Panc1 (cell line): Measurements from ENCODE around the gene MKRN2. TPM values are rescaled to one million over a fixed set of nuclear protein-coding genes. Genes with fewer than 3 reads are reported as not detected.

Source experiments
- ATAC-seq: fragments of 200-7000 bp; cut with Tn5 transposase; 2 replicates; pipeline ENCODE4 v1.9.1; 2020; ENCODE audit warnings: mild to moderate bottlenecking, moderate library complexity
- BruUV-seq: library from RNA; stranded (reverse); fragments of 400-500 nt; replicated peaks from 2 replicates; lab custom pipeline; 2021; lab: Mats Ljungman, UMichigan
- CTCF ChIA-PET: fragments of 300-600 bp; sonication (Branson Sonifier 250); formaldehyde crosslinking; loops from one replicate; lab custom pipeline; 2022; ENCODE audit warnings: antibody characterized with exemption; lab: Charles Lee
- POLR2A ChIA-PET: fragments of 300-600 bp; sonication (Branson Sonifier 250); formaldehyde crosslinking; loops from one replicate; lab custom pipeline; 2022; ENCODE audit warnings: antibody characterized with exemption; lab: Charles Lee
- DNase-seq: peaks from one replicate; pipeline ENCODE4 v3.0.0-alpha.2; 2010; ENCODE audit warnings: low read depth, low spot score
- H3K27ac ChIP-seq: 2 replicates; pipeline ENCODE4 v1.5.1; 2011; ENCODE audit warnings: mild to moderate bottlenecking, low read length, inconsistent platforms
- H3K27me3 ChIP-seq: fragments of 200-500 bp; sonication (Bioruptor generic); 2 replicates; pipeline ENCODE4 v1.6.0; 2014; ENCODE audit warnings: low read length, inconsistent platforms; ENCODE audit not compliant: control insufficient read depth, insufficient read depth
- H3K36me3 ChIP-seq: fragments of 200-500 bp; sonication (Bioruptor generic); 2 replicates; pipeline ENCODE4 v1.5.1; 2014; ENCODE audit warnings: inconsistent platforms, mild to moderate bottlenecking, low read length, moderate library complexity; ENCODE audit not compliant: control insufficient read depth, insufficient read depth
- H3K4me1 ChIP-seq: 2 replicates; pipeline ENCODE4 v1.5.1; 2011; ENCODE audit warnings: inconsistent platforms, mild to moderate bottlenecking, low read length, moderate library complexity; ENCODE audit not compliant: control insufficient read depth, insufficient read depth
- H3K4me3 ChIP-seq, 2 experiments: 2 replicates each; pipeline ENCODE4 v1.5.1; 2011 to 2012; ENCODE audit warnings: low read depth in 2 of 2, low read length in 2 of 2, mild to moderate bottlenecking in 2 of 2, inconsistent platforms in 1 of 2, moderate library complexity in 1 of 2
- H3K9me3 ChIP-seq: fragments of 200-500 bp; sonication (Bioruptor generic); 2 replicates; pipeline ENCODE4 v1.5.1; 2014; ENCODE audit warnings: low read depth, mild to moderate bottlenecking, inconsistent platforms, low read length, moderate library complexity; ENCODE audit not compliant: control insufficient read depth, insufficient read depth
- POLR2AphosphoS5 ChIP-seq: IDR thresholded peaks from 2 replicates; pipeline ENCODE4 v1.6.1; 2012; ENCODE audit warnings: mild to moderate bottlenecking, low read depth, low read length, moderate library complexity
- SIN3A ChIP-seq: IDR thresholded peaks from 2 replicates; pipeline ENCODE4 v1.6.1; 2012; ENCODE audit warnings: low read depth, mild to moderate bottlenecking, low read length, moderate library complexity, borderline replicate concordance; ENCODE audit not compliant: insufficient read depth
- TCF7L2 ChIP-seq: IDR thresholded peaks from 2 replicates; pipeline ENCODE4 v1.6.1; 2011; ENCODE audit warnings: mild to moderate bottlenecking, low read depth, low read length, inconsistent platforms
- in situ Hi-C: cut with HindIII; loops from 2 replicates; pipeline ENCODE4 v1.10.0; 2016; ENCODE audit warnings: low sequenced_read_pairs, low pct_unique_long_range_greater_than_20kb
- intact Hi-C: fragments of 100-400 bp; cut with micrococcal nuclease; formaldehyde crosslinking; loops from one replicate; pipeline ENCODE4 v1.10.0; 2022; ENCODE audit not compliant: unreplicated experiment
- total RNA-seq: library from RNA; stranded (reverse); gene quantifications from one replicate; pipeline ENCODE4 v1.2.1, GENCODE V29; 2021; ENCODE audit not compliant: unreplicated experiment
- TF ChIP-seq, protein P1 (sequence below), 2 experiments: IDR thresholded peaks; 2 replicates each; pipeline ENCODE4 v1.6.1; 2011 to 2012; ENCODE audit warnings: low read depth in 2 of 2, control low read depth in 1 of 2, low read length in 1 of 2, mild to moderate bottlenecking in 1 of 2, moderate library complexity in 1 of 2; ENCODE audit not compliant: insufficient read depth in 1 of 2
- TF ChIP-seq, protein P2 (sequence below): fragments of 450-650 bp; IDR thresholded peaks from 2 replicates; pipeline ENCODE4 v1.5.1; 2017; ENCODE audit warnings: mild to moderate bottlenecking

Gene MKRN2
- total RNA-seq, 1 experiment from 2014 or later, result 19.4 TPM

DNA sequence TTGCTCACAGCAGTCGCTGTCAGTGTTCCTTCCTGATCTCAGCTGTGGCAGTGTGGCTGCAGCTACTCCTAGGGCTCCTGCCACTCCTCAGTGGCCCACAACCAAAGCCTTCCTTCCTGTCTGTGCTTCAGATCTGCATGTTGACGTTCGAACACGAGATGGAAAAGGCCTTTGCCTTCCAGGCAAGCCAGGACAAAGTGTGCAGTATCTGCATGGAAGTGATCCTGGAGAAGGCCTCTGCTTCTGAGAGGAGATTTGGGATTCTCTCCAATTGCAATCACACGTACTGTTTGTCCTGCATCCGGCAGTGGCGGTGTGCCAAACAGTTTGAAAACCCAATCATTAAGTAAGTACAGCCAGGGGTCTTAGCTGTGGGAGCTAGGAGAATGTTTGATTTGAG, 17.8 kb downstream of the MKRN2 start:
- no peaks in the 10 kb centered on the region for H3K9me3 ChIP-seq
- ChIA-PET CTCF (no interaction called here), POLR2A (no interaction called here)
- no peak overlapping the region for H3K4me3 ChIP-seq
- no peaks in the 10 kb centered on the region for H3K27me3 ChIP-seq
- no TSS peak for BruUV-seq
- DNase-seq (no peak), ATAC-seq (no peak)
- H3K4me1 ChIP-seq, result no peaks in the 10 kb centered on the region
- intact Hi-C loops, result no loop called here
- in situ Hi-C loops, result no loop called here
- H3K27ac ChIP-seq, result no peak overlapping the region
- no peaks in the 10 kb centered on the region for H3K36me3 ChIP-seq
- no peak for TF ChIP-seq POLR2AphosphoS5
- TF ChIP-seq, protein P1, sequence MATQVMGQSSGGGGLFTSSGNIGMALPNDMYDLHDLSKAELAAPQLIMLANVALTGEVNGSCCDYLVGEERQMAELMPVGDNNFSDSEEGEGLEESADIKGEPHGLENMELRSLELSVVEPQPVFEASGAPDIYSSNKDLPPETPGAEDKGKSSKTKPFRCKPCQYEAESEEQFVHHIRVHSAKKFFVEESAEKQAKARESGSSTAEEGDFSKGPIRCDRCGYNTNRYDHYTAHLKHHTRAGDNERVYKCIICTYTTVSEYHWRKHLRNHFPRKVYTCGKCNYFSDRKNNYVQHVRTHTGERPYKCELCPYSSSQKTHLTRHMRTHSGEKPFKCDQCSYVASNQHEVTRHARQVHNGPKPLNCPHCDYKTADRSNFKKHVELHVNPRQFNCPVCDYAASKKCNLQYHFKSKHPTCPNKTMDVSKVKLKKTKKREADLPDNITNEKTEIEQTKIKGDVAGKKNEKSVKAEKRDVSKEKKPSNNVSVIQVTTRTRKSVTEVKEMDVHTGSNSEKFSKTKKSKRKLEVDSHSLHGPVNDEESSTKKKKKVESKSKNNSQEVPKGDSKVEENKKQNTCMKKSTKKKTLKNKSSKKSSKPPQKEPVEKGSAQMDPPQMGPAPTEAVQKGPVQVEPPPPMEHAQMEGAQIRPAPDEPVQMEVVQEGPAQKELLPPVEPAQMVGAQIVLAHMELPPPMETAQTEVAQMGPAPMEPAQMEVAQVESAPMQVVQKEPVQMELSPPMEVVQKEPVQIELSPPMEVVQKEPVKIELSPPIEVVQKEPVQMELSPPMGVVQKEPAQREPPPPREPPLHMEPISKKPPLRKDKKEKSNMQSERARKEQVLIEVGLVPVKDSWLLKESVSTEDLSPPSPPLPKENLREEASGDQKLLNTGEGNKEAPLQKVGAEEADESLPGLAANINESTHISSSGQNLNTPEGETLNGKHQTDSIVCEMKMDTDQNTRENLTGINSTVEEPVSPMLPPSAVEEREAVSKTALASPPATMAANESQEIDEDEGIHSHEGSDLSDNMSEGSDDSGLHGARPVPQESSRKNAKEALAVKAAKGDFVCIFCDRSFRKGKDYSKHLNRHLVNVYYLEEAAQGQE (IDR thresholded peaks at IDR 0.05; ENCODE audit: insufficient read depth in 1 of 2, low read depth in 2 of 2, low read length in 1 of 2), result no peak
- no peak for TF ChIP-seq SIN3A
- no peak for TF ChIP-seq TCF7L2
- TF ChIP-seq, protein P2, sequence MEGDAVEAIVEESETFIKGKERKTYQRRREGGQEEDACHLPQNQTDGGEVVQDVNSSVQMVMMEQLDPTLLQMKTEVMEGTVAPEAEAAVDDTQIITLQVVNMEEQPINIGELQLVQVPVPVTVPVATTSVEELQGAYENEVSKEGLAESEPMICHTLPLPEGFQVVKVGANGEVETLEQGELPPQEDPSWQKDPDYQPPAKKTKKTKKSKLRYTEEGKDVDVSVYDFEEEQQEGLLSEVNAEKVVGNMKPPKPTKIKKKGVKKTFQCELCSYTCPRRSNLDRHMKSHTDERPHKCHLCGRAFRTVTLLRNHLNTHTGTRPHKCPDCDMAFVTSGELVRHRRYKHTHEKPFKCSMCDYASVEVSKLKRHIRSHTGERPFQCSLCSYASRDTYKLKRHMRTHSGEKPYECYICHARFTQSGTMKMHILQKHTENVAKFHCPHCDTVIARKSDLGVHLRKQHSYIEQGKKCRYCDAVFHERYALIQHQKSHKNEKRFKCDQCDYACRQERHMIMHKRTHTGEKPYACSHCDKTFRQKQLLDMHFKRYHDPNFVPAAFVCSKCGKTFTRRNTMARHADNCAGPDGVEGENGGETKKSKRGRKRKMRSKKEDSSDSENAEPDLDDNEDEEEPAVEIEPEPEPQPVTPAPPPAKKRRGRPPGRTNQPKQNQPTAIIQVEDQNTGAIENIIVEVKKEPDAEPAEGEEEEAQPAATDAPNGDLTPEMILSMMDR, result no peak

DNA sequence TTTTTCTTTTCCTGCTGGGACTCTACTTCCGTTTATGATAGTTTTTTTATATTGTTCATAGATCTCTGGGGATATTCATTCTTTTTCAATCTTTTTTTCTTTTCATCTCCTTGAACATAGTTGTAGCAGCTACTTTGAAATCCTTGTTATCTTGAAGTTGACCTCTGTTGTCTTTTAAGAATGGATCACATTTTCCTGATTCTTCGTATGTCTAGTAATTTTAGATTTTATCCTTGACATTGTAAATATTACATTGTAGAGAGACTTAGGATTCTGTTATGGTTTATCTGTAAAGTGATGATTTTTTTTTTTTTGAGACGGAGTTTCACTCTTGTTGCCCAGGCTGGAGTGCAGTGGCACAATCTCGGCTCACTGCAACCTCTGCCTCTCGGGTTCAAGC, 20.5 kb downstream of the MKRN2 start:
- Histone ChIP-seq H3K36me3 (no peaks in the 10 kb centered on the region), H3K4me3 (no peak overlapping the region), H3K9me3 (no peaks in the 10 kb centered on the region), H3K27ac (no peak overlapping the region), H3K27me3 (no peaks in the 10 kb centered on the region), H3K4me1 (no peaks in the 10 kb centered on the region)
- intact Hi-C loops (no loop called here), in situ Hi-C loops (no loop called here)
- no TSS peak for BruUV-seq
- DNase-seq (no peak), ATAC-seq (no peak)
- ChIA-PET POLR2A (no interaction called here), CTCF (interaction anchor here (0.6 kb wide), 1 partner anchor 77 kb away, joined by 4 read pairs; no protein-coding TSS in a partner anchor)
- TF ChIP-seq, protein P2, result no peak
- TF ChIP-seq POLR2AphosphoS5 (no peak), TCF7L2 (no peak), SIN3A (no peak)
- TF ChIP-seq, protein P1 (IDR thresholded peaks at IDR 0.05; ENCODE audit: insufficient read depth in 1 of 2, low read depth in 2 of 2, low read length in 1 of 2), result no peak
